Erythroblast (primary cell): Measurements from ENCODE around the gene ABI3.

Experiments
- DNase-seq, 2 experiments: peaks; one replicate each; lab custom pipeline; 2025; lab: John Stamatoyannopoulos, UW
- GATA1 ChIP-seq: IDR thresholded peaks from 2 replicates; pipeline ENCODE4 v1.6.1; 2011; ENCODE audit warnings: low read depth, mild to moderate bottlenecking, control low read depth, low read length, moderate library complexity
- POLR2A ChIP-seq: IDR thresholded peaks from 2 replicates; pipeline ENCODE4 v1.6.1; 2011; ENCODE audit warnings: mild to moderate bottlenecking, low read length

ABI3 gene

GRCh38 chr17:49191409-49191916 is 19.0 kb upstream of the ABI3 start:
- TF ChIP-seq POLR2A (no peak), GATA1 (no peak)
- no peak for DNase-seq

GRCh38 chr17:49191917-49192741 is 18.4 kb upstream of the ABI3 start:
- peak; percentile 95 to 97 for DNase-seq
- TF ChIP-seq GATA1 (no peak), POLR2A (peak; percentile 44)

GRCh38 chr17:49193513-49194296 is 16.8 kb upstream of the ABI3 start:
- peak; percentile 61 to 65 for DNase-seq
- TF ChIP-seq POLR2A (peak; percentile 21), GATA1 (no peak)

DNA sequence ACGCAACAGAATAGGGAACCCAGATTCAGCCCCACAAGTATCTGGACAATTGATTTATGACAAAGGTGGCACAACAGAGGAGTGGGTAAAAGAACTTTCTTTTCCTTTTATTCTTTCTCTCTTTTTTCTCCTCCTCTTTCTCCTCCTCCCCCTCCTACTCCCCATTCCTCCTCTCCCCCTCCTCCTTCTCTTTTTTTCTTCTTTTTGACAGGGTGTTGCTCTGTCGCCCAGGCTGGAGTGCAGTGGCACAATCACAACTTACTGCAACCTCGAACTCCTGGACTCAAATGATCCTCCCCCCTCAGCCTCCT is 16.3 kb upstream of the ABI3 start:
- no peak for TF ChIP-seq POLR2A
- no peak for TF ChIP-seq GATA1

DNA sequence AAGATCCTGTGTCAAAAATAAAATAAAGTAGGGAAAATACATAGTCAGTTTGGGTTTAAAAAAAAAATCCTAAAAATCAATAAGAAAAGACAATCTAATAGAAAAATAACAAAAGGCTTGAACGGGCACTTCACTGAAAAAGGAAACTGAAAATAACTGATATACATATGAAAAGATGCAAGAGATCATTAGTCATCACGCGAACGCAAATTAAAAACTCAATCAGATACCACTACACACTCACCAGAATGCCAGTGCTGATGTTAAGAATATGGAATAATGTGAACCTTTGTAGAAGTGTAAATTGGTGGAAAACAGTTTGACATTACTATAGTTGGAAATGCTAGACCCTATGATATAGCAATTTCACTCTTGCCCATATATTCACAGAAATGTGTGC is 14.8 kb upstream of the ABI3 start:
- DNase-seq, result no peak
- no peak for TF ChIP-seq GATA1
- no peak for TF ChIP-seq POLR2A

More for the DNA sequence above, 16.3 kb upstream of the ABI3 start:
- no peak for DNase-seq

- TF ChIP-seq POLR2A (no peak), GATA1 (no peak)
- no peak for DNase-seq
These were observed 14.0 kb upstream of the ABI3 start for GRCh38 chr17:49196520-49196919.

DNA sequence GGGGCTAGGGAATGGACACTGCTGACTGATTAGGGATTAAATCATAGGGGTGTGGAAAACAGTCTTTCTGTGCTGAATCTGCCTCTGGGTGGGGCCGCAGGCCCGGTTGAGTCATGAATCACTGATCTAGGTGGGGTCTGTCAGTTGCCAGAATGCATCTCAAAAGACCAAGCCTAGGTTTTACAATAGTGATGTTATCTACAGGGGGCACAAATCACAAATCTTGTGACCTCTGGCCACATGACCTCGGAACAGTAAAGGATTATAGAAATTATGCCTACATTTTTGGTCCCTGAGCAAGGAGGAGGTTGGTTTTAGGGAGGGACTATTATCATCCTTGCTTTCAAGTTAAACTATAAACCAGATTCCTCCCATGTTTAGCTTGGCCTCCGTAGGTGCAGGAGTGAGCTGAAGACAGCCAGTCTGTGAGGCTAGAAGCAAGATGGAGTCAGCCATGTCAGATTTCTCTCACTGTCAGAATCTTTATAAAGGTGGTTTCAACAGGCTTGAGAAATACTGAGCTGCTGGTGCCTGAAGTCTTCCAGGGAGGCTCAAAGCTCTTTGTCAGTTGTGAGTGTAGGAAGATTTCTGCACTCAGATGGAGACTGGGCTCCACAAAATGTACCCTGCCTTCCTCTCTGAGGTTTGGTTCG is 13.0 kb upstream of the ABI3 start:
- no peak for TF ChIP-seq GATA1
- TF ChIP-seq POLR2A, result no peak
- no peak for DNase-seq

GRCh38 chr17:49198211-49198610 is 12.3 kb upstream of the ABI3 start:
- DNase-seq, result peak in 1 of 2 experiments; percentile 42

DNA sequence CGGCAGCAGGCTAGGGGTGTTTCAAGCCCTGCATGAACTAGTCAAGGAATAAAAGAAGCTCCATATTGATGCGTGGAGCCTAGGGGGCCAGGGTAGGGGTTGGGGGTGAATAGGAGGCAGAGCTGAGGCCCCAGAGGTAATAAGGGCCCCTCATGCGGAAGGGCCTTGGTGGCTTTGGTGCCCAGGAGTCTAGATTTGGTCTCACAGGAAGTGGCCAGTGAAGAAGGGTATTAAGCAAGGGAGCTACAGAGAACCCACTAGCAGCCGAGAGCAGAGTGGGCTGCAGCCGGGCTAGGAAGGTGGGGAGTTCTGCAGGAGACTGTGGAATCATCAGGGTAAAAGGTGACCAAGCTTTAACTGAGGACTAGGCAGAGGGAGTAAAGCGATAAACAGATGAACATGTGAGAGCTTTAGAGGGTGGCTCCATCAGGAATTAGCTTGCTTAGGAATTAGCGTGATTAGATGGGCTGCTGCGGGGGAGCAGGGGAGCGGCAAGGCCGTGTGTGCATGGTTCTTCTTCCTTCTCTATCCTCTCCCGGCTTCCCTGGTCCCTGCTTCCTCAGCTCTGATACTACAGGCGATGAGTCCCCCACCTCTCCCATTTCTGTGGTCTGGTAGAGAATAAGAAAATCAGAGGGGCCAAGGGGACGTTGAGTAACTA is 10.0 kb upstream of the ABI3 start:
- no peak for DNase-seq
- TF ChIP-seq GATA1 (no peak), POLR2A (no peak)

More at GRCh38 chr17:49198211-49198610, 12.3 kb upstream of the ABI3 start:
- no peak for TF ChIP-seq GATA1
- TF ChIP-seq POLR2A, result no peak

GRCh38 chr17:49201481-49201927 is 9.0 kb upstream of the ABI3 start:
- DNase-seq, result no peak
- TF ChIP-seq POLR2A, result no peak
- TF ChIP-seq GATA1, result no peak

- TF ChIP-seq POLR2A, result no peak
- TF ChIP-seq GATA1, result no peak
- no peak for DNase-seq
These were observed 6.7 kb upstream of the ABI3 start for GRCh38 chr17:49203796-49204195.

DNA sequence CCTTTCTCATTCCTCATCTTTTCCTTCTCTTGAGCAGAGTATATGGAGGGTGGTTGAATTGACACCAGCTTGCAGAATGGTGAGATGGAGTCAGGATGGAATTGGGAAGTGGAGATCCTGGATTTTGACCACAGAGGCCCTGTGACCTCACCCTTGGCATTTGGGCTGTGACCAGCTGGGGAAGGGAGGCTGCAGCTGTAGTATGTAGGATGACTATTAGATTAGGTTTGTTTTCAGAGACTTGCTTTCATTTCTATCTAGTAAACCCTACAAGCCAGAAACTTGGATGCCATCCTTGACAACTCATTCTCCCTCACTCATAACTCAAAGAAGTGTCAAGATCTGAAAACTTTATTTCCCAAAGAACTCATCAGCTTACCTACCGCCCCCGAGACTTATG is 6.0 kb upstream of the ABI3 start:
- TF ChIP-seq POLR2A (no peak), GATA1 (no peak)
- no peak for DNase-seq

GRCh38 chr17:49209061-49209571 is 1.4 kb upstream of the ABI3 start:
- no peak for DNase-seq
- TF ChIP-seq GATA1 (no peak), POLR2A (no peak)
